Activated T-helper 1 cell treated with anti-CD3 and anti-CD28 coated beads, Interleukin-2, amount 50 U/mL, for 16 hours (primary cell): ENCODE data around the gene KLHL12.

Source experiments
- DNase-seq, 2 donors: peaks; one replicate each; pipeline ENCODE4 v3.0.0-alpha.2; 2020; ENCODE audit warnings: low read depth in 1 of 2, low spot score in 1 of 2

The KLHL12 gene

DNA sequence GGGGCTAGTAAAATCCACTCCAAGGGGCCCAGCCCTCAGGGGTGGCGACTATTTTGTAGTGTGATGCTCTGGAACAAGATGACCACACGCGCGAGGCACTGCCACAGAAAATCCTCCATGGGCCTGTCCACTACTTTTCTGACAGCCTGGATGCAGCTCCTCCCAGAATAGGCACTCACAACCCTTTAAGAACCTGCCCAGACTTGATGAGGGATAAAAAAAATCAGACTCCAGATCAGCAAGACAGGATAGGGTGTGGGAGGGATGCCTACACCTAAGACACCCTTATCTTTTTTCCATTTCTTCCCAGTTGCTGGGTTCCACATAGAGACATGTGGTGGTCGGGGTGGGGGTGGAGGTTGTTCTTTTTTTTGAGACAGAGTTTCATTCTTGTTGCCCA lies 82.8 kb downstream of the KLHL12 start:
- no peak for DNase-seq

DNA sequence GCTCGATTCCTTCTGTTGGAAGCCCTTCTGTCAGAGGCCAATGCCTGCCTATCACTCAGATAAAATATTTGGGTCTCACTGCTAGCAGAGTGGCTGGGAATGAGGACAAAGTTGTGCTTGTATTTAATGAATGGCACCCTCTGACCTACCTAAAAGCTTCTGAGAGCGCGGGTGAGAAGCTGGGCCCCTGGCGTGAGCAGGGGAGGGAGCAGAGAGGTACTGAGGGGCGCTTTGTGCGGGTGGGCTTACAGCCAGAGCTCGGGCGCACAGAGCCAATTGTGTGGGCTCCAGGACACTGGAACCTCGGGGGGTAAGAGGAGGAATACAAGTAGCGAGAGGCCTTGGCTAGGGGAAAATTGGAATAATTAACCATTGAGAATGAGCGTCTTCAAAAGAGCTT lies 84.0 kb downstream of the KLHL12 start:
- DNase-seq = no peak
